Activated CD4-positive, alpha-beta T cell treated with anti-CD3 and anti-CD28 coated beads, Interleukin-2, amount 50 U/mL, for 48 hours (primary cell): Measurements from ENCODE around the gene LGMN.

Experiments used
- DNase-seq, 2 experiments: peaks; one replicate each; pipeline ENCODE4 v3.0.0-alpha.2; 2020

The LGMN gene

DNA sequence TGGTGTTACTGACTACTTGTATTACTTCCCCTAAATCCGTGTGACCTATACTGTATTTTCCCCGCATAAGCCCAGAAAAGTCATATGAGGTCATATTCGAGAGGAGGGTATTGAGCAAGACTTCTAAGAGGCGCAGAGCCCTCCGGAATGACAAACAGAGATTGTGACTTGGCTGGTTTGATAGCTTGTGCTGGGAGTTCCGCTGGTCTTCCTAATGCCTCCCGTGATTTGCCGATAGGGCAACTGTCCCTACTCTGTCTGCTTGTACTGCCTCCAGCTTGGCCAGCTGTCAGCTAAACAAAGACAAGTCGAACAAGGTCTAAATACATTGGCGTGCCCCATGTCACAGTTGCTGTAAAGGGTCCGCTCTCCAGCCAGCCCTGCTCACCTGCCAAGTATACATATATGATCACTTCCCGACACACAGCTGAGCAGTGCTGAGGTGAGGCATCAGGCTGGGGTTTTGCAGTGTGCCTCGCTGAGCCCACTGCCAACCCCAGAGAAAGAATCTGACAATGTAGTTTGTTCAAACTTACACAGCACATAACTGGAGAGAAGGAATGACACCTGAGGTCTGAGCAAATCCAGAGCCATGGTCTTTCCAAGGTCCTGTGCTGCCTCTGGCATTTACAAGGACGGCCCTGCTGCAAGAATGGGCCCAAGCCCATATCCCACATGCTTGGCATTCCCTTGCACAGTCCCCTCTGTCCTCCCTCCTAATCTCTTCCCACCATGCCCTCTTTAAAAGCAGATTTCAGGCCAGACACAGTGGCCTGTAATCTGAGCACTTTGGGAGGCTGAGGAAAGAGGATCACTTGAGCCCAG, 23.7 kb downstream of the LGMN start:
- no peak for DNase-seq

GRCh38 chr14:92719890-92720323, 28.5 kb downstream of the LGMN start:
- no peak for DNase-seq

DNA sequence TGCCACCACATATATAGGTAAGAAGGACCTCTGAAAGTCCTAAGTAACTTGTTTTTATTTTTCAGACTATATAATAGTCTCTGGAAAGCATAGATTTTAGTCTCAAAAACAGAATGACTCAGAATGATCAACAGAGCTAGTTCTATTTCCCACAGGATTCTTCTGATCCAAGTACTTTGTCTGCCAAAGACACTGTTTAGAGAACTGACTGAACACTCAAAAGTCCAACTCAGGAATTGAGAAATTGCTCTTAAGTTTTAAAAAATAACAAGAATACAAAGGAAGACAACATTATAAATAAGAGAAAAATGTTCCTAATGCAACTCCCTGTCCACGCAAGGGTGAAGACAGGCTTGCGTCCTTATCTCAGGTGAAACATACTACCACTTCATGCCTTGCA, 29.0 kb downstream of the LGMN start:
- DNase-seq: no peak

- no peak for DNase-seq
Measured at GRCh38 chr14:92718664-92719063, 29.8 kb downstream of the LGMN start.

GRCh38 chr14:92717571-92718042, 30.8 kb downstream of the LGMN start:
- DNase-seq: peak in 1 of 2 experiments; percentile 26

DNA sequence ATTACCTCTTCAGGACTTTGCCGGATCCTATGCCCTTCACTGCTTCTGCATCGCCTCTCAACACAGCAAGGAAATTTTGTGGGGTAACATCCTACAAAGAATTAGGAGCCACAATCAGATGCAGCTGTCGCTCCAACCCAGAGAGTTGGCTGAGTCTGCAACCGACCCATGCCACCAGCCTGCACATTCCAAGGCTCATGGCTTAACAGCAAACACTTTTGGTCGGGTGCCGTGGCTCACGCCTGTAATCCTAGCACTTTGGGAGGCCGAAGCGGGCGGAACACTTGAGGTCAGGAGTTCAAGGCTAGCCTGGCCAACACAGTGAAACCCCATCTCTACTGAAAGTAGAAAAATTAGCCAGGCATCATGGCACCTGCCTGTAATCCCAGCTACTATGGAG, 32.3 kb downstream of the LGMN start:
- no peak for DNase-seq

DNA sequence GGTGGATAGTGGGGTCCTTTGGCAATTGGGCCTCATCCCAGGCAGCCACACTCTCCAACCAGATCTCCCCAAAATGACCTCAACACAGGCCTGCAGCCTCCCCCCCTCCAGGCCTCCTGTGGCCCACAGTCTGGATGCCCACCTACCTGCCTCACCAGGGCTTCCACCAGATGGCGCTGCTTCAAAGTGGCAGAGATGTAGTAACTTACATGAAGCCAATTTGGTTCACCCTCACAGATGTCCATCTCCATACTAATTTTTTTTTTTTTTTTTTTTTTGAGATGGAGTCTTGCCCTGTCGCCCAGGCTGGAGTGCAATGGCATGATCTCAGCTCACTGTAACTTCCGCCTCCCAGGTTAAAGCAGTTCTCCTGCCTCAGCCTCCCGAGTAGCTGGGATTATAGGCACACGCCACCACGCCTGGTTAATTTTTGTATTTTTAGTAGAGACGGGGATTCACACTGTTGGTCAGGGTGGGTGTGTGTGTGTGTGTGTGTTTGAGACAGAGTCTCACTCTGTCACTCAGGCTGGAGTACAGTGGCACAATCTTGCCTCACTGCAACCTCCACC, 33.6 kb downstream of the LGMN start:
- DNase-seq: peak; percentile 92 to 93

- DNase-seq: no peak
Measured at GRCh38 chr14:92712654-92713051, 35.8 kb downstream of the LGMN start.

GRCh38 chr14:92711976-92712653, 36.3 kb downstream of the LGMN start:
- DNase-seq: no peak

DNA sequence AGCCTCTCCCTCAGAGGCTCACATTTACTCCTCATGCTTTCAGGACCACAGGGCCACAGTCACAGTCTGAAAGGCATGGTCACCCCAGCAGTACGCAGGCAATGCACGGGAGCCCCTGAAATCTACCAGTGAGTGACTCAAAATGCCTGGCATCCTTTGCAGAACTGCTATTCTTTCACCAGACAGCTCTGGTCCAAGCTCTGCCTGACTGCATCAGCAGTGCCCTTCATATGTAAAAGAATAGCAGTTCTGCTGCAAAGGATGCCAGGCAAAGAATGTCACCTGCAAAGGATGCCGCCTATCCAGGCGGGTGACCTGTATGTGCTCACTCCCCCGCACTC, 38.5 kb downstream of the LGMN start:
- no peak for DNase-seq

GRCh38 chr14:92709340-92710000, 39.0 kb downstream of the LGMN start:
- DNase-seq: no peak

DNA sequence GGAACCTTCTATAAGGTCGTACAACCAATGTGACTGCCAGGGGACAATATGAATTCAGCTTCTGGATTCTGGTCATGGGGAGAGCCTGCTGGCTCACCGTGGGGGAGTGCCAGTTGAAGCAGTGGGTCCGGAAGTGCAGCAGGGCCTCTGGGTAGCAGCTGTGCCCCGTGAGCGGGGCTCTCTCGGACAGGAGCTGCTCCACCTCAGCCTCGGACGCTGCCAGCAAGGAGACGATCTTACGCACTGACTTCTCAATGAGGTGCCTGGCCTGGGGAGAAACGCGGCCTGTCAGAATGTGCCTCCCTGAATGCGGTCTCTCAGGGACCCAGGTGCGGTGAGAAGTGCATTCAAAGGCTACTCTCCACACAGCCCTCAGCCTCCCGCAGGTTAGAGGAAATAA, 42.0 kb downstream of the LGMN start:
- no peak for DNase-seq

DNA sequence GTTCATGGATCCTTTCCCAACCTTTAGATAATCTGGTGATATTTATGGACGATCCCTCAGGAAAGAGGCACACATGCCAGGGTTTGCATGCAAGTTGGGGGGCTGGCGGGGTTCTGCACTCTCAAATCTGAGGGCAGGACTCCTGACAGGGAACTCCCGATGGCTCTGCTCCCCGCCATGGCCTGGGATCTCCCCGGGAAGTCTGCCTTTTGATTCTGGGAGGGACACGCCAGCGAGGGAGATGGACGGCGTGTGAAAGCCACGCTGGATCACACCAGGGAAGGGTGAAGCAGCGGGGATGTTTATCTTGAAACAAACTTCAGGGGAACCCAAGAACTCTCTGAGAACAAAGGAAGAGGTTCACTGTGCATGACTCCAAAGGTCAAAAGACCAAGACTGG, 43.6 kb downstream of the LGMN start:
- DNase-seq: no peak

- DNase-seq: no peak
Measured at GRCh38 chr14:92704036-92704804, 44.2 kb downstream of the LGMN start.

DNA sequence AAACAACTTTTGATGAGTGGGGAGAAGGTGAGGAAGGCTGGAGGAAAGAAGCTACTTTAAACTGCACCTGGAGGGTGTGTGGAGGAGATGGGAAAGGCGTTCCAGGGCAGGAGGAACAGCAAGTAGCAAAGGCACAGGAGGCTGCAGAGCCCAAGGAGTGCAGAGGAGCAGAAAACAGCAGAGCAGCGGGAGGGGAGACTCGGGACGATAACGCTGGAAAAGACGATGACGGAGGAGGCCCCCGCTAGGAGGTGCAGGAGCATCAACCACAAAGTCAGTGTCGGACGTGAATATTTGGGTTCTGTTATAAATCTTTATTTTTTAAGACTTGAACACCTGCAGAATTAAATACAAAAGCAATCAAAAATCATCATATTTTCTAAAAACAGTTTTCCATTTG, 44.9 kb downstream of the LGMN start:
- no peak for DNase-seq

DNA sequence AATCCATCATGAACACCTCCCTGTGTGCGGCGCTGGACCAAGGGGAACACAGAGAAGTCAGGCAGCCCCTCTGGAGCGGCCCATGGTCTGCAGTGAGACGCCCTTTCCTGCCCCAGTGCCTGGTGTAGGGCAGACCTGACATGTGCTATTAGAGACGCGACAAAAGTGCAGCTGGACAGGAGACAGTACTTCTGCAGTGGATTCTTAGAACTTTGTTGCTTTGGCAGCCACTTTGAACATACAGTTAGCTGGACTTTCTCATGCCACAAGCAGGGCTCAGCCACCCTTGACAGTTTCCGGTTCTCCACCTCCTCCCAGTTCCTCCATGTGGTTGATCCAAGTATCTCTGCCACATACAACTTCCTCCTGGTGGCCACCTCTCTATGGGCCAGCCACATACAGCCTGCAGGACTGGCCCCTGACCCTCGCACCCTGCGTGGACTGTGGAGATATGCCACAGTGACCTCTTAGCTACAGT, 45.9 kb downstream of the LGMN start:
- DNase-seq: no peak

- DNase-seq: no peak
Measured at GRCh38 chr14:92701826-92702225, 46.6 kb downstream of the LGMN start.

DNA sequence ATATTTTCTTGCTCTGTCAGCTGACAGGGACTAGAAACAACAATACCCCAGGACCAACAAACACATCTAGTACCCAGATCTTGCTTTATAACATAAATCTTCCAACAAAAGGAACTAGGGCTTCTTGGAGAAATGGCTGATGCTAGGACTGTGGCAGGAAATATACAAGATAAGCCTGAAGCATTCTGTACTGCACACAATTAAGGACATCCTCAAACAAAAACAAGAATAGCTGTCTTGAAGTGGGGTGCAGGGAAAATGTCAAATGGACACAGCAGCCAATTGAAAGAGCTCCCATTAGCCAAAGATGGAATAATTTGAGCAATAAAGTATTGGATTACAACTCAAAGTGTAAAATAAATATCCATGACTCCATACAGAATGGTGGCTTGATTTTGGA, 50.0 kb downstream of the LGMN start:
- no peak for DNase-seq

- DNase-seq: no peak
Measured at GRCh38 chr14:92696366-92696765, 52.1 kb downstream of the LGMN start.

GRCh38 chr14:92695562-92695961, 52.9 kb downstream of the LGMN start:
- no peak for DNase-seq

DNA sequence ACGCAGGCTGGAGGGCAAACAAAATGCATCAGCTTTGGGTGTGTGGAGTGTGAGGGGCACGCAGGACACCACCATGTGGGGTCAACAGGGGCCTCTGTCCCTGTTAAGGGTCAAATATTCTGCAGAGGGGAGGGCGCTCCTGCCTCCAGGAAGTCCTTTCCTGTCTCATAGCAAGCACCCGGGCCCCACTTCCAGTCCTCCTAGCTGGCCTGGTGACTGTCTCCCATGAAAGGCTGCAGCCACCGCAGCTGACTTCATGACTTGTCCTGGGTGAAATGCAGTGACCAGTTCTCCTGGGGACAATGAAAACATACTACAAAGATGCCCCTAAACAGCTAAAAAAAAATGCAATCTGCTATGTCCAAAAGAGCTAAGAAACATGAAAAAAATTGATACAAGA, 53.6 kb downstream of the LGMN start:
- DNase-seq: no peak

- DNase-seq: no peak
Measured at GRCh38 chr14:92693998-92694795, 54.2 kb downstream of the LGMN start.
